DOHH2 (cell line): Measurements from ENCODE around the gene SESTD1.
A peak's percentile ranks its signal among the peaks of the same experiment; 100 is the strongest.

Source experiments
- H3F3A ChIP-seq: fragments of 200-600 bp; sonication (generic), shearing (Covaris generic); 2 replicates; pipeline ENCODE4 v1.6.0; 2016; ENCODE audit warnings: antibody characterized with exemption, mild to moderate bottlenecking; ENCODE audit not compliant: control insufficient read depth, insufficient read depth
- H3K27ac ChIP-seq: fragments of 200-600 bp; sonication (generic); 2 replicates; pipeline ENCODE4 v1.5.1; 2014; ENCODE audit warnings: low read depth, mild to moderate bottlenecking, low read length, moderate library complexity
- H3K27me3 ChIP-seq: fragments of 200-600 bp; sonication (generic); 2 replicates; pipeline ENCODE4 v1.6.1; 2014; ENCODE audit warnings: mild to moderate bottlenecking, low read length, mixed read lengths; ENCODE audit not compliant: control insufficient read depth
- H3K36me3 ChIP-seq: fragments of 200-600 bp; sonication (generic); 2 replicates; pipeline ENCODE4 v1.6.1; 2014; ENCODE audit warnings: mild to moderate bottlenecking, low read length, moderate library complexity, mixed read lengths; ENCODE audit not compliant: control insufficient read depth
- H3K4me1 ChIP-seq: fragments of 200-600 bp; sonication (generic); 2 replicates; pipeline ENCODE4 v1.6.1; 2014; ENCODE audit warnings: mild to moderate bottlenecking, low read length, mixed read lengths; ENCODE audit not compliant: control insufficient read depth
- H3K4me2 ChIP-seq: fragments of 200-600 bp; sonication (generic); 2 replicates; pipeline ENCODE4 v1.6.0; 2014; ENCODE audit warnings: mild to moderate bottlenecking, low read length, moderate library complexity
- H3K4me3 ChIP-seq: fragments of 200-600 bp; sonication (generic); 2 replicates; pipeline ENCODE4 v1.5.1; 2014; ENCODE audit warnings: mild to moderate bottlenecking, low read length, mixed read lengths
- H3K79me2 ChIP-seq: fragments of 200-600 bp; sonication (generic); 2 replicates; pipeline ENCODE4 v1.6.1; 2014; ENCODE audit warnings: mild to moderate bottlenecking, low read length, mixed read lengths; ENCODE audit not compliant: control insufficient read depth
- H3K9me2 ChIP-seq: fragments of 200-600 bp; sonication (generic); replicated peaks from 2 replicates; pipeline ENCODE4 v1.6.1; 2014; ENCODE audit warnings: mild to moderate bottlenecking, low read length, mixed read lengths; ENCODE audit not compliant: control insufficient read depth
- H3K9me3 ChIP-seq: fragments of 200-600 bp; sonication (generic); 2 replicates; pipeline ENCODE4 v1.6.1; 2014; ENCODE audit warnings: antibody characterized with exemption, low read length, mixed read lengths; ENCODE audit not compliant: control insufficient read depth, insufficient read depth
- H4K20me1 ChIP-seq: fragments of 200-600 bp; sonication (generic); 2 replicates; pipeline ENCODE4 v1.6.0; 2014; ENCODE audit warnings: low read depth, mild to moderate bottlenecking, antibody characterized with exemption, low read length, moderate library complexity; ENCODE audit not compliant: control insufficient read depth, insufficient read depth
- CTCF ChIP-seq: fragments of 200-600 bp; sonication (generic); IDR thresholded peaks from one replicate; pipeline ENCODE4 v1.5.1; 2014; ENCODE audit warnings: antibody characterized with exemption, mild to moderate bottlenecking, low read depth, low read length; ENCODE audit not compliant: poor library complexity, severe bottlenecking
- EZH2phosphoT487 ChIP-seq: fragments of 200-600 bp; sonication (generic); IDR thresholded peaks from 2 replicates; pipeline ENCODE4 v1.6.1; 2017; ENCODE audit warnings: borderline replicate concordance, mild to moderate bottlenecking, antibody characterized with exemption, low read length, moderate library complexity, mixed read lengths

Gene SESTD1

GRCh38 chr2:179129574-179130238 lies 134.9 kb downstream of the SESTD1 start:
- no peaks in the 10 kb centered on the region for H4K20me1 ChIP-seq
- no peak overlapping the region for H3K4me2 ChIP-seq
- peaks cover 32% of the 10 kb centered on the region for H3K4me1 ChIP-seq
- H3K4me3 ChIP-seq: no peak overlapping the region
- no peaks in the 10 kb centered on the region for H3K36me3 ChIP-seq
- TF ChIP-seq EZH2phosphoT487 (no peak), CTCF (peak; percentile 73)
- no peaks in the 10 kb centered on the region for H3K9me3 ChIP-seq
- H3F3A ChIP-seq: peaks cover 6% of the 10 kb centered on the region; the same call in 1 of the 2 replicates
- no peaks in the 10 kb centered on the region for H3K9me2 ChIP-seq
- no peak overlapping the region for H3K27ac ChIP-seq
- H3K79me2 ChIP-seq: no peaks in the 10 kb centered on the region
- no peaks in the 10 kb centered on the region for H3K27me3 ChIP-seq

- Histone ChIP-seq H3K9me2 (no peaks in the 10 kb centered on the region), H3K79me2 (no peaks in the 10 kb centered on the region)
- TF ChIP-seq EZH2phosphoT487: no peak
- no peak for TF ChIP-seq CTCF
These were observed 139.2 kb downstream of the SESTD1 start for GRCh38 chr2:179125404-179125803.

GRCh38 chr2:179124282-179124681 lies 140.3 kb downstream of the SESTD1 start:
- Histone ChIP-seq H3K9me3 (no peaks in the 10 kb centered on the region), H3K27ac (no peak overlapping the region), H4K20me1 (no peaks in the 10 kb centered on the region), H3K36me3 (no peaks in the 10 kb centered on the region), H3F3A (no peaks in the 10 kb centered on the region), H3K4me3 (no peak overlapping the region), H3K4me2 (no peak overlapping the region), H3K79me2 (no peaks in the 10 kb centered on the region), H3K27me3 (no peaks in the 10 kb centered on the region), H3K4me1 (peaks cover 12% of the 10 kb centered on the region), H3K9me2 (no peaks in the 10 kb centered on the region)
- TF ChIP-seq EZH2phosphoT487: no peak
- TF ChIP-seq CTCF: no peak

More at GRCh38 chr2:179125404-179125803, 139.2 kb downstream of the SESTD1 start:
- H3K9me3 ChIP-seq: no peaks in the 10 kb centered on the region
- H3K4me3 ChIP-seq: no peak overlapping the region
- H3K27me3 ChIP-seq: no peaks in the 10 kb centered on the region
- peaks cover 18% of the 10 kb centered on the region for H3K4me1 ChIP-seq
- H3K36me3 ChIP-seq: no peaks in the 10 kb centered on the region
- no peaks in the 10 kb centered on the region for H3F3A ChIP-seq
- H4K20me1 ChIP-seq: no peaks in the 10 kb centered on the region
- H3K27ac ChIP-seq: no peak overlapping the region
- no peak overlapping the region for H3K4me2 ChIP-seq
